Posterior vena cava (tissue), 2 donors: ENCODE data around the gene CMIP. TPM values are rescaled to one million over a fixed set of nuclear protein-coding genes. Genes with fewer than 3 reads are reported as not detected.

Experiments used
- DNase-seq: peaks from one replicate; pipeline ENCODE4 v3.0.0-alpha.2; 2020; ENCODE audit warnings: low spot score
- intact Hi-C, 2 donors: fragments of 100-400 bp; cut with DNase I; formaldehyde crosslinking; loops; one replicate each; pipeline versions ENCODE4 v1.14.1 to v1.14.2; 2022 to 2023
- total RNA-seq, 2 donors: library from RNA; stranded (reverse); fragmentation: NEBNext Ultra II Directional; extraction: Animal tissue kit (Norgen Biotek cat#: 25700); gene quantifications; one replicate each; pipeline ENCODE4 v1.2.1, GENCODE V29; 2021
- donor health status: DM: yes; HTN: yes; CAD: no.
- donor health status: DM: yes; HTN: yes; CAD: no.

Gene CMIP
- total RNA-seq, 2 donors from 2014 or later = 38.2 to 45.2 TPM

- DNase-seq = no peak
- intact Hi-C loops = loop anchor here in 1 of 2 donors (10.0 kb wide), 1 partner anchor 205 kb away; no protein-coding TSS in a partner anchor
These were observed 55.2 kb downstream of the CMIP start for GRCh38 chr16:81499576-81500380.

- peak; percentile 87 for DNase-seq
- intact Hi-C loops = loop anchor here in 1 of 2 donors (10.0 kb wide), 1 partner anchor 204 kb away; no protein-coding TSS in a partner anchor
These were observed 56.4 kb downstream of the CMIP start for GRCh38 chr16:81500833-81501521.

DNA sequence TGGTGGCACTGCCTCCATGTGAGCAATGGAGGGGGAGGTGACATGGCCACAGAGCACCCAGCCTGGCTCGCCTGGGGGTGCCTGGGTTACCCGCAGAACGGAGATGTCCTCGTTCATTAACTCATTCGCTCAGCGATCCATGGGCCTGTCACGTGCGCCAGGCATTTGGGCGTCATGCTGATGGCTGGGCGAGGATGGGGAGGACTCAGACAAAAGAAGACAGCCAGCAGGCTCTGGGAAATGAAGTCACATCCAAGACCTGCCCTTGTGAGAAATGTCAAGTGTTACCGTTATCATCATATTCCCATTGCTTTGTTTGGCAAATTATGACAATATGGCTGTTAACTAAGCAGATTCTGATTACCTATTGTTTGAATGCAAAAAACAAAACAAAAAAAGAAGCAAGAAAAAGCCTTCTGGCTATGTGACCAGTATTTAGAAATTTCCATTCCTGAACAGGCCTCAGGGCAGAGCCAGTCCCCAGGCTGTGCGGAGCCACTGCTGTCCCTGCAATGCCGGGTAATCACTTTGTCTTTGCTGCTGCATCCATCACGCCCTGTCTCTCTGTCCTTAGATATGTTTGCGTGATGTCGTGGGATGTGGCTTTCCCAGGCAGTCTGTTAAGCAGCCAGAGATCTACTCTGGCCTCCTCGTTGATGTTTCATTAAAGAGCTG lies 57.9 kb downstream of the CMIP start:
- intact Hi-C loops = loop anchor here in 1 of 2 donors (10.0 kb wide), 1 partner anchor 202 kb away; no protein-coding TSS in a partner anchor
- DNase-seq = no peak

DNA sequence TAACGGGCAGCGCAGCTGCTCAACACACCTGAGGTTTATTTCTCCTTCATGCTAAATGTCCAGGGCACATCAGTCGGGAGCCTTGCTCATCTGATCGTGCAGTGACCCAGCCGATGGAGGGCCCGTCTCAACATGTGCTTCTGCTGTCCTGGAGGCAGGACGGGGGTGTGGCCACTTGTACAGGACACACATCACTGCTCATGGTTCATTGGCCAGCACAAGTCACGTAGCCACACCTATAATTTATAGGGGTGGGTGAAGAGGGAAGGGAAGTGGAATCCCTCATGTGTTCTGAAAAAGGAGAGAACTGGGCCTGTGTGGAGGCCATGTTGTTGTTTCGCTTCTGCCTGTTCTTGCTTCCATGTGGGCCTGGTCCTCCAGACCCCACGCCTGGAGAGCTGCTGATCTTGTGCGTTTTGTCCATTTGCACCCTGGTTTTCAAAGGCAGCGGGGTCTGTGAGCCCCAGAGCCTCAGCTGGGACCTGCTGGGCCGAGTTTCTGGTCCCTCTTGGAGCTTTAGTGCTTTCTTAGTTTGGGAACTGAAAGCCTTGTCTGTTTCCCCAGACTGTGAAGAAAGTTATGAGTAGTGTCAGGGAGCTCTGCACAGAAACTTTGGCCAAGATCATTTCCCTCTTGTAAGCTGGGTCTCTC lies 60.5 kb downstream of the CMIP start:
- DNase-seq = no peak
- intact Hi-C loops = loop anchor here in 1 of 2 donors (10.0 kb wide), 1 partner anchor 200 kb away; no protein-coding TSS in a partner anchor

DNA sequence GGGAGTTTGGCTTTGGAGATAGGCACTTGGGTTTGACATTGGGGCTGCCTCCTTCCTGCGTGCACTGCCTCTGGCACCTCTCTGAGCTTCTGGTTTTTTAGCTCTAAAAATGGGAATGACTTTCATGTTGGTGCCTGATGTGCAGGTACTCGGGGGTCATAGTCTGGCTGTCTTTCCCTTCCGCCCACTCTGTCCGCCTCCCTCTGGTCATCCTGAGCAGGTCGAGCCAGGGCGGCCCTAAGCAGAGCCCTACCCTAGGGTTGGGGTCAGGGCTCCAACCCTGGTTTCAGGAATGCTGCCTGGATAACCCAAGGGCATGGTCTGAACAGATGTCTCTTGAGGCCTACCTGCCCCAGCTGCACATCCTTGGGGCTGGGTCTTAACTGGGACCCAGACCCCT lies 64.8 kb downstream of the CMIP start:
- DNase-seq = no peak
- intact Hi-C loops = loop anchor here in 1 of 2 donors (10.0 kb wide), 1 partner anchor 195 kb away; no protein-coding TSS in a partner anchor

DNA sequence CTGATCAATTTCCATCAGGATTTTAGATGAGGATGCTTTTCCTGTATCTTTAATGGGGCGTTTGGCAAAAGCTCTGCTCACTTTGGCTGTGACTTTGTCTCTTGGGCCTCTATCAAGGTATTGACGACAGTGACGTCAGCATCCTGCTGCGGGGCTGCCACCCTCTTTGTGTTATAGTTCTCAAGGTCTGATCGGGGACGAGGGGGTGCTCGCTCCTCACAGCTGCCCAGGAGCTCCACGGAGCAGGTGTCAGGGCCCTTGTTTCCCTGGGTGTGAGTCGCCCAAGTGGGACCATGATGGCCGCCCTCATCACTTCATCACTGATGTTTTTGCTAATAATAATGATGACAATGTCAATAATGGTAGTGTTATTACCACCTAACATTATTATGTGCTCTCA lies 65.4 kb downstream of the CMIP start:
- intact Hi-C loops = no loop called here
- peak; percentile 77 for DNase-seq

- peak; percentile 13 for DNase-seq
- intact Hi-C loops = no loop called here
These were observed 66.8 kb downstream of the CMIP start for GRCh38 chr16:81511371-81511770.

DNA sequence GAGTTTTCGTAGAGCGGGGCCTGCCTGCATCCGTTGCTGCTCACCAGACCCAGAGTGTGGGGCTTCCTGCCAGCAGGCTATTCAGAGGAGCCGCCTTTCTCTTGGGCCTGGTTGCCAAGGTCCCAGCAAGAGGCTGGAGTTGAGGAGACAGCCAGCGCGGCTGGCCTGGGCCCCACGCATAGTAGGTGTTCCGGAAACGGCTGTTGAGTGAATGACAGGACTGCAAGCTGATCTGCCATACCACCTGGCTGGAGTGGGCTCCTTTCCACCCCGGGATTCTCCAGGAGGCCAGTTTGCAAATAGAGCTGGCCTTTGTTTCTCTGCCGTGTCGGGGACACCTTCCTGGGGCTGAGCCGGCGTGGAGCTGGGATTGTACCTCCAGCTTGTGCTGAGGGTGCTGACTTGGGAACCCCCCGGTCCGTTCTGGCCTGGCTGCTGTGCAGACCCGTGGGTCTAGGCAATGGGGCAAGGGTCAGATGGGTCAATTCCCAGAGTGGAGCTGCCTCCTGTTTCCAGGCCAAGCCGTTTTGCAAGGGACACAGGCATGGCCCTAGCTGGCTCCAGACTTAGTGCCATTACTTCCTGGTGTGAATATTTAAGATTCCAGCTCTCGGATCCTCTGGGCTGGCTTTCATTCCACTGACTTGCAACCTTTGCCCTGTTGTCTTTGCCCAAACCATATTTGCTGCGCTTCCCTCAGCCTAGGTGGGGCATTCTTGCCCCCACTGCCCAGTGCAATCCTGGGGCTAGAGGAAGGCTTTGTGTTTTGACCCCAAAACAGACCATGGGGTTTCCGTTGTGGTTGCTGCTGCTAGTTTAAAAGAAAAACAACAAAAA lies 68.8 kb downstream of the CMIP start:
- peak; percentile 91 for DNase-seq

DNA sequence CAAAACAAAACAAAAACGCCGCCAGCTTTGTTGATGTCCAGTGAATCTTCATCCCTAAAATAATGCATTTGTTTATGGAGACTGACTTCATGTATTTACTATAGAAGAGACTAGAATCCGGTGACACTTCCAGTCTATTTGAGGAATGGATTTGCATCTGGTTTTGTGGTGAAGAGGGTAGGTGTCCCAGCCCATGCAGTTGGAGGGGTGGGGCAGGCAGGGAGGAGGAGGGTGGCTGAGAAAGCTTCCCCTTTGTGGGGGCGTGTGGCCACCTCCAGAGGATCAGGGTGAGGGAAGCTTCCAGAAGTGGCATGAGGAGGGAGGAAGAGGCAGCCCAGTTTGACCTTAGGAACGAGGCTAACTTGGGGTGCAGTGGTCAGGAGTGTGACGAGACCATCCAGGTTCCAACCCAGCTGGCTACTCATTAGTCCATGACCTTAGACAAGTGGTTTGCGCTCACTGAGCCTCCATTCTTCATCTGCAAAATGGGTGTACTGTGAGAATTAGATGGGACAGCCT lies 69.5 kb downstream of the CMIP start:
- intact Hi-C loops = no loop called here
- peak; percentile 76 for DNase-seq

More for the DNA sequence above, 68.8 kb downstream of the CMIP start:
- intact Hi-C loops = no loop called here

DNA sequence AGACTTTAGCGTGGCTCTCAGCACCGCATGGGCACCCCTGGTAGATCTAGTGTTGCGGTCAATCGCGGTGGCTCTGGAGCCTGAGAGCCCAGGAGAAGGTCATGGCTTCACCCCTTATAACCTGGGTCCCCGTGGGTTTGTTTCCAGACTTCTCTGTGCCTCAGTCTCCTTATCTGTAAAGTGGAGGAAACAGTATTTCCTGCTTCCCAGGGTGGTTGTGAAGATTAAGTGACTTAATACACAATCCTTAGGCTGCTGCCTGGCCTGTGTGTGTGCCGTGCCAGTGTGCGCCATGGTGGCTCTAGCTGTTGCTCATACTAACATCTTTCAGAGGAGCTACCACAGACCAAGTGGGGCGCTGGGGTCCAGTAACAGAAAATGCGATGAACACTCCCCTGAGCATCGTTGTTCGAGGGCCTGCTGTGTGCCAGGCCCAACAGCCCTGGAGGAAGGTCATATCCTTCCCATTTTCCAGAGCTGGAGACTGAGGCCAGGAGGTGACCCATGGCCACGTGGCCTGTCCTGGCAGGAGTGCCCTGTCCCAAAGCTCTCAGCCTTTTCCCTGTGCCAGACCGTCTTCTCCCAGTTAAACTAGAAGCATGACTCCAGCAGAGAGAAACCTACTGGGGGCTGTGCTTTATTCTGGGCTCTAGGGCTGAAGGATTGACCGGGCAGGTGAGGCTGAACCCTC lies 70.1 kb downstream of the CMIP start:
- DNase-seq = peak; percentile 62
- intact Hi-C loops = no loop called here

- intact Hi-C loops = no loop called here
- peak; percentile 45 for DNase-seq
These were observed 70.7 kb downstream of the CMIP start for GRCh38 chr16:81515281-81515680.

DNA sequence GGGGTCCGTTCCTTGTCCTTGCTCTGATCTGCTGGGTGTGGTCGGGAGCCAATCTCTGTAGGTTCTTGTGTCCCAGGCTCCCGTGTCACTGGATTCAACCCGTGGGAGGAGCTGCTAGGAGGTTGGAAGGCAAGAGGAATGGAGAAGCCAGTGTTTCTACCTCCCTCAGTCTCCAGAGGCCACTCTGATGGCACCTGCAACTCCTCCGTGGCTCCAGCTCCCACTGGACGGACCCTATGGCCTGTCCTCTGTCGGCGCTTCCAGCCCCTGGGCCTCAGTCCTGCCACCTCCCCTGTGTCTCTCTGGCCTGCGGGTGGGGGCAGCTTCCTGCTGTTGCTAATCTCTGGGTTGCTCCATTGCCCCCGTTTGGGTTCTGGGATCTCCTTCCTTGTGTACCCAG lies 71.1 kb downstream of the CMIP start:
- intact Hi-C loops = no loop called here
- DNase-seq = peak; percentile 47

DNA sequence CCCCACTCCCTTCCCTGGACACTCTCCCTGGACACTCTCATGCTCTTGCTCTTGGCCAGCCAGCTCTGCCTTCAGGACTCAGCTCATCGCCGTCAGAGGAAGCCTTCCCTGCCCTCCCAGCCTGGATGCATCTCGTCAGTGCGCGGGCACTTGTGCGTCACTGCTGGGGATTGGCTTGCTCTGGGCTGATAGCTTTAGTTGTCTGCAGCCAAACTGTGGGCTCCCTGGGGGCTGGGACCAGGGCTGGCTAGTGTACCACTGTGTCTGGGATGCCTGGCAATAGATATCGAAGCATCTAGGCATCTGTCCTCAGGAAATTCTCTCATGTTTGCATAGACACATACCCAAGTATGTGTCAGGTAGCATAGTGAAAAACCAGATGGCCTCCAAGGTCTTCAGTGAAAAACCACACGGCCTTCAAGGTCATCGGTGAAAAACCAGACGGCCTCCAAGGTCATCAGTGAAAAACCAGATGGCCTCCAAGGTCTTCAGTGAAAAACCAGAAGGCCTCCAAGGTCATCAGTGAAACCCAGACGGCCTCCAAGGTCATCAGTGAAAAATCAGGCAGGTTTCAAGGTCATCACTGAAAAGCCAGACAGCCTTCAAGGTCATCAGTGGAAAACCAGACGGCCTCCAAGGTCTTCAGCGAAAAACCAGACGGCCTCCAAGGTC lies 72.0 kb downstream of the CMIP start:
- intact Hi-C loops = no loop called here

GRCh38 chr16:81517150-81517499 lies 72.5 kb downstream of the CMIP start:
- intact Hi-C loops = no loop called here
- no peak for DNase-seq

More for the DNA sequence above, 72.0 kb downstream of the CMIP start:
- peak; percentile 92 for DNase-seq

DNA sequence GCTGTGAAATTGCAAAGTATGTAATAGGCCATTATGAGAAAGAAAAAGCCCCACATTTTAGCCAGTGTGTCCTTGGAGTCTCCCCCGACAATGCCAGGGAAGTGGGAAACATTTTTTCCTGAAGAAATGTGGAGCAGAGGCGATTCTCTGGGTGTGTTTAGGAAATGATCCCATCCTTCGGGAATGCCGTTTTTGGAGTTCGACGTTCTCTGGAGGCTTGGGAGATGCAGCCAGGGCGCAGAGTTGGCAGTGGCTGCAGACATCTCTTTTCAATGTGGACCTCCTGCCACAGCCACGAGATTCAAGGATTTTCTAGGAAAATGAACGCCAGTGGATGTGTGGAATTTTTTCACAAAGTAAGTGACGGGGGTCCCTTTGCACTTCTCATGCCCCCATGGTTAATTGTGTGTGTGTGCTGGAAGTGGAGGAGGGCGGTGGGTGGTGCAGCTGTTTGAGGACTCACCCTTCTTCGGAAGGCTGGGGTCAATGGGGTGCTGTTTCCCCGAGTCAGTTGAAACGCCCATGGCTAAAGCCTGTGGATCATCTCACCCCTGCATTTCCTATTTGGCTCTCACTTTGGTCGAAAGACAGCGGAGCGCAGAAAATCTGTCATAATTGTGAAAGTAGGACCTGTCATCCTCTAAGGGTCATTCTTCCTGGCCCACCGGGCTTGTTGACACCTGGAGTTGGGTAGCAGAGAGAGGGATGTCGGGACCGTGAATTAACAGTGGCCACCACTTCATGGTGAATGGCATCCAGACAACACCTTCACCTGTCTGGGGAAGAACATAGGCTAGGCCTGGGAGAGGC lies 73.2 kb downstream of the CMIP start:
- peak; percentile 78 for DNase-seq
- intact Hi-C loops = no loop called here

DNA sequence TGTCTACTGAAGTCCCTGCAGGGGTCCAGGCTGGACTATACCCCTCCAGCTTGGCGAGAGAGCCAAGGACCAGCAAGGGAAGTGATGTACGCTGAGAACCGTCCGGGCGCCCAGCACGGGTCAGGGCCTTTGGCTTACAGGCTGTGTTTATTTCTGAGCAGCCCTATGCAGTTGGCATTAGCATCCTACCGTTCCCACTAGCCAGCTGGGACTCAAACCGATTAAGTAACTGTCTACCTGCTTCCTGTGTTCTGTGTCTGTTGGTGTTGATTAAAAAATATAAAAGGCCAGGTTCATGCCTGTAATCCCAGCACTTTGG lies 73.8 kb downstream of the CMIP start:
- intact Hi-C loops = no loop called here
- DNase-seq = peak; percentile 50
